Measurements from ENCODE around the gene PCDHB14.

- TF ChIP-seq SALL2 (tag by site-specific recombination; IDR thresholded peaks at IDR 0.05; ENCODE audit: borderline replicate concordance) (no peak), YY2 (tag by site-specific recombination; IDR thresholded peaks at IDR 0.05) (no peak), TCF7L2 (IDR thresholded peaks at IDR 0.05; ENCODE audit: borderline replicate concordance, low read depth, low read length) (no peak), ATF2 (tag by site-specific recombination; IDR thresholded peaks at IDR 0.05; ENCODE audit: low read depth) (no peak), ZNF664 (tag by site-specific recombination; IDR thresholded peaks at IDR 0.05) (no peak), GLI4 (tag by site-specific recombination; IDR thresholded peaks at IDR 0.05) (no peak), ZNF266 (tag by site-specific recombination; IDR thresholded peaks at IDR 0.05; ENCODE audit: low read depth) (no peak), ZFP3 (tag by site-specific recombination; IDR thresholded peaks at IDR 0.05; ENCODE audit: low read depth) (no peak), ZBTB7A (tag by site-specific recombination; IDR thresholded peaks at IDR 0.05; ENCODE audit: low read depth) (no peak)
- TF ChIP-seq, protein P1, sequence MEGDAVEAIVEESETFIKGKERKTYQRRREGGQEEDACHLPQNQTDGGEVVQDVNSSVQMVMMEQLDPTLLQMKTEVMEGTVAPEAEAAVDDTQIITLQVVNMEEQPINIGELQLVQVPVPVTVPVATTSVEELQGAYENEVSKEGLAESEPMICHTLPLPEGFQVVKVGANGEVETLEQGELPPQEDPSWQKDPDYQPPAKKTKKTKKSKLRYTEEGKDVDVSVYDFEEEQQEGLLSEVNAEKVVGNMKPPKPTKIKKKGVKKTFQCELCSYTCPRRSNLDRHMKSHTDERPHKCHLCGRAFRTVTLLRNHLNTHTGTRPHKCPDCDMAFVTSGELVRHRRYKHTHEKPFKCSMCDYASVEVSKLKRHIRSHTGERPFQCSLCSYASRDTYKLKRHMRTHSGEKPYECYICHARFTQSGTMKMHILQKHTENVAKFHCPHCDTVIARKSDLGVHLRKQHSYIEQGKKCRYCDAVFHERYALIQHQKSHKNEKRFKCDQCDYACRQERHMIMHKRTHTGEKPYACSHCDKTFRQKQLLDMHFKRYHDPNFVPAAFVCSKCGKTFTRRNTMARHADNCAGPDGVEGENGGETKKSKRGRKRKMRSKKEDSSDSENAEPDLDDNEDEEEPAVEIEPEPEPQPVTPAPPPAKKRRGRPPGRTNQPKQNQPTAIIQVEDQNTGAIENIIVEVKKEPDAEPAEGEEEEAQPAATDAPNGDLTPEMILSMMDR (tag by site-specific recombination; IDR thresholded peaks at IDR 0.05): no peak
- TF ChIP-seq, protein P2, sequence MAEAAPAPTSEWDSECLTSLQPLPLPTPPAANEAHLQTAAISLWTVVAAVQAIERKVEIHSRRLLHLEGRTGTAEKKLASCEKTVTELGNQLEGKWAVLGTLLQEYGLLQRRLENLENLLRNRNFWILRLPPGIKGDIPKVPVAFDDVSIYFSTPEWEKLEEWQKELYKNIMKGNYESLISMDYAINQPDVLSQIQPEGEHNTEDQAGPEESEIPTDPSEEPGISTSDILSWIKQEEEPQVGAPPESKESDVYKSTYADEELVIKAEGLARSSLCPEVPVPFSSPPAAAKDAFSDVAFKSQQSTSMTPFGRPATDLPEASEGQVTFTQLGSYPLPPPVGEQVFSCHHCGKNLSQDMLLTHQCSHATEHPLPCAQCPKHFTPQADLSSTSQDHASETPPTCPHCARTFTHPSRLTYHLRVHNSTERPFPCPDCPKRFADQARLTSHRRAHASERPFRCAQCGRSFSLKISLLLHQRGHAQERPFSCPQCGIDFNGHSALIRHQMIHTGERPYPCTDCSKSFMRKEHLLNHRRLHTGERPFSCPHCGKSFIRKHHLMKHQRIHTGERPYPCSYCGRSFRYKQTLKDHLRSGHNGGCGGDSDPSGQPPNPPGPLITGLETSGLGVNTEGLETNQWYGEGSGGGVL (tag by site-specific recombination; IDR thresholded peaks at IDR 0.05): no peak
Observed at GRCh38 chr5:141192110-141192725, 30.9 kb upstream of the PCDHB14 start, which contains the start of gene PCDHB10.

Measured in HEK293 (cell line).